Naive B cell (primary cell): ENCODE results near the gene TPST2. TPM values are rescaled to one million over a fixed set of nuclear protein-coding genes. Genes with fewer than 3 reads are reported as not detected.
"Not testable (repeated sequence)": the region's sequence is repeated elsewhere in the genome, so short reads cannot be mapped to it uniquely, and the experiment has no call there.

Source experiments
- ATAC-seq, 2 donors: fragments of 150-1000 bp; cut with Tn5 transposase; 2 replicates each; pipeline ENCODE4 v1.10.0; 2021; ENCODE audit warnings: low read depth in 2 of 2, mild to moderate bottlenecking in 2 of 2, moderate library complexity in 2 of 2
- DNase-seq: peaks from one replicate; pipeline ENCODE4 v3.0.0; 2022
- H3K27ac Mint-ChIP-seq, 6 donors: one replicate each; pipeline ENCODE4 v1.8.0; 2020 to 2022; ENCODE audit warnings: mild to moderate bottlenecking in 6 of 6, mixed read lengths in 6 of 6, moderate library complexity in 5 of 6, inconsistent platforms in 2 of 6
- H3K27me3 Mint-ChIP-seq, 3 donors: one replicate each; pipeline ENCODE4 v1.8.0; 2021 to 2022; ENCODE audit warnings: mixed read lengths in 3 of 3, mild to moderate bottlenecking in 1 of 3
- H3K36me3 Mint-ChIP-seq, 2 donors: one replicate each; pipeline ENCODE4 v1.8.0; 2020 to 2022; ENCODE audit warnings: mixed read lengths in 2 of 2, inconsistent platforms in 1 of 2, mild to moderate bottlenecking in 1 of 2
- H3K4me1 Mint-ChIP-seq, 3 donors: one replicate each; pipeline ENCODE4 v1.8.0; 2020 to 2022; ENCODE audit warnings: mixed read lengths in 3 of 3, inconsistent platforms in 1 of 3, mild to moderate bottlenecking in 1 of 3, moderate library complexity in 1 of 3
- H3K4me3 Mint-ChIP-seq, 8 donors: one replicate each; pipeline ENCODE4 v1.8.0; 2020 to 2022; ENCODE audit warnings: mild to moderate bottlenecking in 8 of 8, mixed read lengths in 8 of 8, moderate library complexity in 8 of 8, inconsistent platforms in 2 of 8
- H3K9me3 Mint-ChIP-seq, 7 donors: one replicate each; pipeline ENCODE4 v1.8.0; 2020 to 2022; ENCODE audit warnings: mixed read lengths in 7 of 7, mild to moderate bottlenecking in 5 of 7, inconsistent platforms in 2 of 7, moderate library complexity in 1 of 7
- polyA plus RNA-seq, 6 donors: library from polyadenylated mRNA; unstranded; fragments of 300-500 nt; fragmentation: Illumina TruSeq; gene quantifications; one replicate each; pipeline ENCODE4 v1.2.3, GENCODE V29; 2021; ENCODE audit warnings: low read depth in 6 of 6

The TPST2 gene
- polyA plus RNA-seq, 6 donors from 2014 or later, result 13.9 to 39.0 (median 28.5) TPM

- Mint-ChIP-seq H3K27me3 (no peaks in the 10 kb centered on the region), H3K4me1 (peaks cover 21 to 33% (median 29%) of the 10 kb centered on the region in 3 donors), H3K9me3 (no peaks in the 10 kb centered on the region), H3K27ac (peak overlapping the region in 4 of 6 donors; percentile 12 to 86 (median 64)), H3K36me3 (peaks cover 8 to 21% of the 10 kb centered on the region in 2 donors), H3K4me3 (no peak overlapping the region)
- ATAC-seq, result peak; percentile 41 to 45
- no peak for DNase-seq
These were observed 47.1 kb downstream of the TPST2 start for GRCh38 chr22:26542831-26543230.

- Mint-ChIP-seq H3K4me1 (peaks cover 19 to 37% (median 32%) of the 10 kb centered on the region in 3 donors), H3K4me3 (no peak overlapping the region), H3K27ac (no peak overlapping the region), H3K36me3 (peaks cover 10 to 17% of the 10 kb centered on the region in 2 donors), H3K27me3 (no peaks in the 10 kb centered on the region), H3K9me3 (no peaks in the 10 kb centered on the region)
- no peak for ATAC-seq
- DNase-seq, result no peak
These were observed 48.6 kb downstream of the TPST2 start for GRCh38 chr22:26541167-26541819.

DNA sequence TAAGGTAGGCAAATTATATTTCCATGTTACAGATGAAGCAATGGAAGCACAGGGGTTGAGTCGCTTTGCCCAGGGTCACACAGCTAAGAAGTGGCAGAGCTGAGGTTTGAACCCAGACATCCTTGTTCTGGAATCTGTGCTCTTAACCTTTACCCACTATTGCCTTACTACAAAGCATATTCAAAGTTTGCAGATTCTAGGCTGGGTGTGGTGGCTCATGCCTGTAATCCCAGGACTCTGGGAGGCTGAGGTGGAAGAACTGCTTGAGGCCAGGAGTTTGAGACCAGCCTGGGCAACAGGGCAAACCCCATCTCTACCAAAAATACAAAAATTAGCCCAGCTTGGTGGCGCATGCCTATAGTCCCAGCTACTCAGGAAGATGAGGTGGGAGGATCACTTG is 49.8 kb downstream of the TPST2 start:
- Mint-ChIP-seq H3K36me3 (peaks cover 10 to 17% of the 10 kb centered on the region in 2 donors), H3K4me1 (peaks cover 26 to 45% (median 39%) of the 10 kb centered on the region in 3 donors), H3K4me3 (peak overlapping the region in 1 of 8 donors; percentile 66), H3K27ac (peak overlapping the region in 1 of 6 donors; percentile 15), H3K9me3 (peaks cover 0 to 6% (median 0%) of the 10 kb centered on the region in 7 donors), H3K27me3 (no peaks in the 10 kb centered on the region)
- ATAC-seq (no peak), DNase-seq (no peak)

DNA sequence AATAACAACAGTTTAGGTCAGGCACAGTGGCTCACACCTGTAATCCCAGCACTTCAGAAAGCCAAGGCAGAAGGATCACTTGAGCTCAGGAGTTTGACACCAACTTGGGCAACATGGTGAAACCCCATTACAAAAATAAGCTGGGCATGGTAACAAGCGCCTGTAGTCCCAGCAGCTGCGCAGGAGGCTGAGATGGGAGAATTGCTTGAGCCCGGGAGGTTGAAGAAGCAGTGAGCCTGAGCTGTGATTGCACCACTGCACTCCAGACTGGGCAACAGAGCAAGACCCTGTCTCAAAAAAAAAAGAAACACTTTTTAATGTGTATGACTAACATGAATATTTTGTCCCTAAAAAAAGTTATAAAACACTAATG is 53.2 kb downstream of the TPST2 start:
- peaks cover 17 to 18% of the 10 kb centered on the region in 2 donors for H3K36me3 Mint-ChIP-seq
- H3K4me1 Mint-ChIP-seq, result peaks cover 34 to 53% (median 45%) of the 10 kb centered on the region in 3 donors

DNA sequence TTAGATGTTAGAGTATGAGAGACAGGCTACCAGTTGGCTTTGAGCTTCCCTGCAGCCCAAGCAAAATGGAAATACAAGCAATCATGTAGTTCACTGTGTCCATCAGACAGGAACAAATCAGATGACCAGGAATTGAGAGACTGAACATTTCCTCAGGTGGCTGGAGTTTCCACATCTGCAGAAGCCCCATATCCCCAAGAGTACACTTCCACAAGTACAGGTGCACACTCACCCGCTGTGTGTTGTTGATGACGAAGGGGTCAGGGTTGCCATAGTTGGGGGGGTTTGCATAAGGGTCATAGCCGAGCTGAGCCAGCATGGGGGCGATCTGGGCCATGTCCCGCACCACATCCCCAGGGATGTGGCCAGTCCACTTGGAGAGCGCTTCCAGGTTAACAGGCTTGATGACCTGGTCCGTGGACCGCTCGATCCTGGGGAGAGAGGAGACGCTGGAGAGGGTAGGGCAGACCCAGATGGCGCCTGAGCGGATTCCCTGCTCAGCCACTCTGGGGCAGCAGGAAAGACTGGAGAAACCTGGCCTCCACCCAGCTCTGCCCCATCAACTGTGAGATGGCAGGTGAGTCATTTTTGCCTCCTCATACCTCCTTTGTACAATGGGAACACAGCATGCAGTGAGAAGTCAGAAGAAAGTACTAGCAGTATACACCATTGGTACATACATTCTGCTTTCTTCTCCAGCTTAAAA is 53.7 kb downstream of the TPST2 start:
- Mint-ChIP-seq H3K4me3 (peak overlapping the region in 7 of 8 donors; percentile 22 to 89 (median 82)), H3K27me3 (no peaks in the 10 kb centered on the region), H3K9me3 (peaks cover 0 to 6% (median 0%) of the 10 kb centered on the region in 7 donors), H3K36me3 (peaks cover 17 to 23% of the 10 kb centered on the region in 2 donors), H3K4me1 (peaks cover 34 to 53% (median 45%) of the 10 kb centered on the region in 3 donors), H3K27ac (peak overlapping the region; percentile 91 to 97 (median 95))
- peak in 1 of 2 donors; percentile 9 for ATAC-seq
- DNase-seq, result peak; percentile 10

More for the DNA sequence above, 53.2 kb downstream of the TPST2 start:
- no peak for ATAC-seq
- H3K27ac Mint-ChIP-seq, result peak overlapping the region; percentile 10 to 97 (median 80)
- H3K9me3 Mint-ChIP-seq, result peaks cover 0 to 6% (median 0%) of the 10 kb centered on the region in 7 donors
- DNase-seq, result no peak
- no peaks in the 10 kb centered on the region for H3K27me3 Mint-ChIP-seq
- peak overlapping the region in 1 of 8 donors; percentile 35 for H3K4me3 Mint-ChIP-seq

DNA sequence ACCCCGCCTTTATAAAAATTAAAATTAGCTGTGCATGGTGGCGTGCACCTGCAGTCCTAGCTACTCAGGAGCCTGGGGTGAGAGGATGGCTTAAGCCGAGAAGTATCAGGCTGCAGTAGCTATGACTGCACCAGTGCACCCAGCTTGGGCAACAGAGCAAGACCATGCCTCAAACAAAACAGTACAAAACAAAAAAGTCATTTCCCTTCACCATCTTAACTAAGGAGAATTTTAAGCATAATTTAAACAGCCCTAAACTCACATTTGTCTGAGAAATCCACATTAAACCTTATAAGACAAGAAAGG is 54.4 kb downstream of the TPST2 start:
- Mint-ChIP-seq H3K27me3 (no peaks in the 10 kb centered on the region), H3K4me1 (peaks cover 34 to 53% (median 45%) of the 10 kb centered on the region in 3 donors), H3K9me3 (peaks cover 0 to 6% (median 0%) of the 10 kb centered on the region in 7 donors), H3K27ac (peak overlapping the region; percentile 91 to 97 (median 95)), H3K36me3 (peaks cover 14 to 26% of the 10 kb centered on the region in 2 donors), H3K4me3 (peak overlapping the region; percentile 59 to 89 (median 82))
- DNase-seq, result peak; percentile 43
- peak; percentile 84 to 90 for ATAC-seq

DNA sequence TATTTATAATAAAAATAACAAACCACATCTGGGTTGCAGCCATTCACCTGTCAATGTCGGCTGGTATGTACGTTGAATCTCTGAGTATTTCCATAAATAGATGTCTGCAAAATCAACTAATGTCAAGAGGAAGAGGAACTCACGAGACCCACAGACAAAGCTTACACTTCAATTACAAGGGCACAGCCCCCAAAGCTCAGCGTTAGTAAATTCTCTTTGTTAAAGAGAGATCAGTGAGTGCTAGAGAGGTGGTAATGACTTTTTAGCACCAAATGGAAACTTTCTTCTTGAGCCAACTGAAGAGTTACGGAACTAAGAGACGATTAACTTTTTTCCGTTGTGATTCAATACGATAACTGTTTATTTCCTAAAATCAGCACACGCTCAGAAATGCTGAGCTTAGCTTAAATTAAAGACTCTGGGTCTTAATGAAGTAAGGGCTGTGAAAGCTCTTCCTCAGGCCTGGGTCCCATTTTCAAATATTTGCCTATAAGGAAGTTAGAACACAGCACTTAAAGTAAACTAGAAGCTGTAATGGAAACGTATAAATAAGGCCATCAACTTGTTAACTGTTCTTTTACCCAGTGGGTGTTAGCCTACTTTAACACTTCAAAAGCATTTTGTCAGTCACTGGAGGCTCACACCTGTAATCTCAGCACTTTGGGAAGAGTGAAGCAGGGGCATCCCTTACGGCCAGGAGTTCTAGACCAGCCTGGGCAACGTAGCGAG is 54.9 kb downstream of the TPST2 start:
- Mint-ChIP-seq H3K27me3 (no peaks in the 10 kb centered on the region), H3K27ac (peak overlapping the region; percentile 91 to 97 (median 95)), H3K36me3 (peaks cover 10 to 26% of the 10 kb centered on the region in 2 donors), H3K9me3 (peaks cover 0 to 6% (median 0%) of the 10 kb centered on the region in 7 donors), H3K4me1 (peaks cover 34 to 53% (median 45%) of the 10 kb centered on the region in 3 donors), H3K4me3 (peak overlapping the region; percentile 59 to 89 (median 82))
- peak; percentile 40 for DNase-seq
- ATAC-seq, result peak; percentile 73 to 74

DNA sequence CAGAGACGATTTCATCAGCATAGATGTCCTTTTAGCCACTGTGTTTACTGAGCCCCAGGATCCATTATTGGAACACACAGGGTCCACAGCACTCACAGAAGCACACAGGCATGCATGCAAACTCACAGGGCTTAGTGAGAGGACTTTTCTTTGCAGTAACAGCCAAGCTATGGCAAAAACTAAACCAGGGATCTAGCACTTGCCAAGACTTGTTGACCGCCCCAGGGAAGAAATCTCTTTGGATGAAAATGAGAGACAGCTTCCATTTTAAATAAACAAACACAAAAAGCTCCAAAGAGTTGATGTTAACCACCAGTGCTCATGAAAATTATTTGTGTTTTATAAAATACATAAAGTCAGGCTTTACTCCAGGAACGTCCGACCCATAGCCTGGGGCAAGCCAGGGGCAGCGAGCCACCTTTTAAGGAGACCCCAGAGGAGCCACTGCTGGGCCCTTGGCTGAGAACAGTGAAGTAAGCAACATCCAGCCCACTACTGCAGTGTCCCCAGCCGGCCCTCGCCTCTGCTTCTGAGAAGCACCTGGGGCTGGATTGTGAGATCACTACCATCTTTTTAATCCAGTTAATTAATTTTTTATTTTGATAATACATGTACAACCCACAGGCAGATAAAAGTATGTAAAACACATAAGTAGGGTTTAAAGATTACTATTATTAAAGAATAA is 55.6 kb downstream of the TPST2 start:
- peaks cover 0 to 6% (median 0%) of the 10 kb centered on the region in 7 donors for H3K9me3 Mint-ChIP-seq
- H3K36me3 Mint-ChIP-seq, result peaks cover 10 to 26% of the 10 kb centered on the region in 2 donors
- H3K27ac Mint-ChIP-seq, result peak overlapping the region in 5 of 6 donors; percentile 32 to 97 (median 91)
- no peak for DNase-seq
- ATAC-seq, result no peak
- peak overlapping the region in 7 of 8 donors; percentile 29 to 82 (median 59) for H3K4me3 Mint-ChIP-seq
- H3K27me3 Mint-ChIP-seq, result no peaks in the 10 kb centered on the region
- H3K4me1 Mint-ChIP-seq, result peaks cover 34 to 53% (median 45%) of the 10 kb centered on the region in 3 donors

DNA sequence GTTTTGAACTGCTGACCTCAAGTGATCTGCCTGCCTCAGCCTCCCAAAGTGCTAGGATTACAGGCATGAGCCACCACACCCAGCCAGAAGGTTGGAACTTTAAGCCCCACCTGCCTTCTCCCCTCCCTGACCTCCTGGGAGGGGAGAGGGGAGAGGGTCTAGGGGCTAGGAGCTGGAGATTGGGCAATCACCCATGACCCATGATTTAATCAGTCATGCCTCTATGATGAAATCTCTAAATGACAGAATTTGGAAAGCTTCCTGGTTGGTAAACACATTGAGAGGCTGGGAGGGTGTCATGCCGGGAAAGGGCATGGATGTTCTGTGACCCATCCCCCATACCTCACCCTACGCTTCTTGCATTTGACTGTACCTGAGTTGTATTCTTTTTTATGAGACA is 60.6 kb downstream of the TPST2 start:
- no peaks in the 10 kb centered on the region for H3K9me3 Mint-ChIP-seq
- H3K27me3 Mint-ChIP-seq, result no peaks in the 10 kb centered on the region
- ATAC-seq (no peak), DNase-seq (no peak)
- peaks cover 0 to 27% of the 10 kb centered on the region in 2 donors for H3K36me3 Mint-ChIP-seq
- no peak overlapping the region for H3K4me3 Mint-ChIP-seq
- peaks cover 14 to 22% (median 20%) of the 10 kb centered on the region in 3 donors for H3K4me1 Mint-ChIP-seq
- H3K27ac Mint-ChIP-seq, result no peak overlapping the region

GRCh38 chr22:26528518-26528917 is 61.4 kb downstream of the TPST2 start:
- not testable (repeated sequence) for H3K27me3 Mint-ChIP-seq, DNase-seq, H3K4me3 Mint-ChIP-seq, H3K9me3 Mint-ChIP-seq, H3K27ac Mint-ChIP-seq, ATAC-seq
- H3K36me3 Mint-ChIP-seq, result peaks cover 0 to 27% of the 10 kb centered on the region in 2 donors
- H3K4me1 Mint-ChIP-seq, result peaks cover 11 to 24% (median 17%) of the 10 kb centered on the region in 3 donors

- Mint-ChIP-seq H3K27ac (peak overlapping the region in 1 of 6 donors; percentile 65), H3K36me3 (peaks cover 0 to 25% of the 10 kb centered on the region in 2 donors), H3K4me1 (peaks cover 9 to 18% (median 11%) of the 10 kb centered on the region in 3 donors), H3K27me3 (no peaks in the 10 kb centered on the region), H3K4me3 (no peak overlapping the region), H3K9me3 (no peaks in the 10 kb centered on the region)
- ATAC-seq (no peak), DNase-seq (no peak)
These were observed 62.1 kb downstream of the TPST2 start for GRCh38 chr22:26527574-26528465.

GRCh38 chr22:26527167-26527566 is 62.8 kb downstream of the TPST2 start:
- Mint-ChIP-seq H3K27ac (peak overlapping the region in 1 of 6 donors; percentile 79), H3K9me3 (no peaks in the 10 kb centered on the region), H3K36me3 (peaks cover 0 to 22% of the 10 kb centered on the region in 2 donors), H3K27me3 (no peaks in the 10 kb centered on the region), H3K4me3 (no peak overlapping the region), H3K4me1 (peaks cover 4 to 12% (median 6%) of the 10 kb centered on the region in 3 donors)
- ATAC-seq (no peak), DNase-seq (no peak)
